ENCODE data around the gene PANK4. TPM values are rescaled to one million over a fixed set of nuclear protein-coding genes. Genes with fewer than 3 reads are reported as not detected.

Gene PANK4
- total and polyA plus RNA-seq, 2 of the 8 experiments (the other 6 are each of a cell fraction or from before 2014, with no cell fraction given), result 20.1 to 29.7 TPM

GRCh38 chr1:2564815-2565374 is 38.5 kb upstream of the PANK4 start (continued):
- TF ChIP-seq NANOG (IDR thresholded peaks at IDR 0.05; ENCODE audit: insufficient read depth, low read depth, low read length, poor library complexity, severe bottlenecking), result no peak
- no peak for TF ChIP-seq TAF1 (IDR thresholded peaks at IDR 0.05; ENCODE audit: low read depth, low read length)
- TF ChIP-seq POLR2AphosphoS5 (IDR thresholded peaks at IDR 0.05; ENCODE audit: low read depth, low read length), result no peak
- no peak for TF ChIP-seq RAD21 (IDR thresholded peaks at IDR 0.05 in 1 of 2, conservative IDR thresholded peaks at IDR 0.05 in 1 of 2; ENCODE audit: low read depth in 2 of 2, low read length in 2 of 2)
- TF ChIP-seq CBX5 (IDR thresholded peaks at IDR 0.05; ENCODE audit: low read depth, low read length), result no peak

All from H1 (cell line).